GM10248 (cell line): ENCODE results near the gene APBB1IP.

ENCODE experiments used
- CTCF ChIA-PET: fragments of 300-600 bp; sonication (Branson Sonifier 250); formaldehyde crosslinking; extraction: SDS; loops from one replicate; lab custom pipeline; 2021; ENCODE audit warnings: antibody characterized with exemption; lab: Yijun Ruan, JAX
- POLR2A ChIA-PET: fragments of 350-650 bp; sonication (Branson Sonifier 250); formaldehyde crosslinking; extraction: SDS; loops from one replicate; lab custom pipeline; 2020; ENCODE audit warnings: antibody characterized with exemption; lab: Yijun Ruan, JAX
- DNase-seq: peaks from one replicate; pipeline ENCODE4 v3.0.0; 2012; ENCODE audit errors: extremely low spot score
- CTCF ChIP-seq: IDR thresholded peaks from 2 replicates; pipeline ENCODE4 v1.5.1; 2012; ENCODE audit warnings: mild to moderate bottlenecking, low read depth; ENCODE audit errors: extremely low read depth, missing control alignments, control extremely low read depth

The APBB1IP gene

DNA sequence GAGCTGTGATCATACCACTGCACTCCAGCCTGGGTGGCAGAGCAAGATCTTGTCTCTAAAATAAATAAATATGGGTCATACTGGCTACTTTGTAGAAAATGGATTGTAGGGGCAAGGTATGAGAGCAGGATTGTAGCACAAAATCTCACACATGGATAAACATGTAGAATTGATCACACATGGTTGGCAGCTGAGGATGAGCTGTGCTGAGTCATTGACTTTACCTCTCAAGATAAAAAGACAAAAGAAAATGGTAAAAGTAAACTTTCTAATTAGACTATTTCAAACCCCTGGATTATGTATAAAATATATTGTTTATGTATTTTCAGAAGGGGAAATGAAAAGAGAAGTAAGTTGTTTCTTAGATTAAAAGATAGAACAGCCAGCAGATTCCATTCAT, 69.3 kb downstream of the APBB1IP start:
- no peak for TF ChIP-seq CTCF
- ChIA-PET CTCF (interaction anchor here (1.6 kb wide), 1 partner anchor 11 kb away, joined by 3 read pairs; no protein-coding TSS in a partner anchor), POLR2A (no interaction called here)
- DNase-seq = no peak

GRCh38 chr10:26508016-26508415, 69.9 kb downstream of the APBB1IP start:
- TF ChIP-seq CTCF = no peak
- ChIA-PET POLR2A (no interaction called here), CTCF (interaction anchor here (1.6 kb wide), 1 partner anchor 10 kb away, joined by 3 read pairs; no protein-coding TSS in a partner anchor)
- no peak for DNase-seq

- ChIA-PET POLR2A (no interaction called here), CTCF (interaction anchor here (1.3 kb wide), 1 partner anchor 174 kb away, joined by 3 read pairs; no protein-coding TSS in a partner anchor)
- no peak for DNase-seq
- TF ChIP-seq CTCF = no peak
These were observed 71.2 kb downstream of the APBB1IP start for GRCh38 chr10:26509307-26509706.

GRCh38 chr10:26513101-26513500, 75.0 kb downstream of the APBB1IP start:
- CTCF ChIA-PET = interaction anchor here (0.9 to 1.8 kb wide), 5 partner anchors 9 to 82 kb away, joined by 3 to 8 read pairs (median 3); no protein-coding TSS in a partner anchor
- DNase-seq = no peak
- POLR2A ChIA-PET = no interaction called here
- no peak for TF ChIP-seq CTCF

DNA sequence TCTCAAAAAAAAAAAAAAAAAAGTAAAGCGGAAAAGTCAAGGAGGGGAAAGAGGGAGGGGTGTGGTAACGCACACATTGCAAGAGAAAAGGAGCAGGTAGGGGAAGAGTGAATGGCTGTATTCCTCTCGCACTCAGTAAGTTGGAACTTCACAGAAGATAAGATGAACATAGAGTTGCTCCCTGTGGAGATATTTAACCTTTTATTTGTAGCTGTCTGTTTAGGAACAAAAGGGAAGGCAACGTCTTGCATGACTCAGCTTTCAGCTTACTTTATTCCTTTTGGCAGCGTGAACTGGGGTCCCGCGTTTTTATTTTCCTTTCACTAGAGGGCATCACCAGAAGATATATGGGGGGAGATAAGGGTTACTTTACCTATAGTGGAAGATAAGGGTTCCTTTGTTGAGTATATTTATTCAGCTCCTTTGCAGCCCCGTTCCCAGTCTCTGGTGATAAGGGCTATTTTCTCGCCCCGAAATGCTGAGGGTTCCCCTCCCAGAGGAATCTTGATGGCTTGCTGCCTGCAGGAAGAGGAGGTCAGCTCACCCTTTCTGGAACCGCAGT, 78.5 kb downstream of the APBB1IP start:
- DNase-seq = no peak
- no peak for TF ChIP-seq CTCF
- ChIA-PET POLR2A (no interaction called here), CTCF (interaction anchor here (0.9 to 1.8 kb wide), 3 partner anchors 9 to 18 kb away, joined by 3 to 7 read pairs (median 4); no protein-coding TSS in a partner anchor)

DNA sequence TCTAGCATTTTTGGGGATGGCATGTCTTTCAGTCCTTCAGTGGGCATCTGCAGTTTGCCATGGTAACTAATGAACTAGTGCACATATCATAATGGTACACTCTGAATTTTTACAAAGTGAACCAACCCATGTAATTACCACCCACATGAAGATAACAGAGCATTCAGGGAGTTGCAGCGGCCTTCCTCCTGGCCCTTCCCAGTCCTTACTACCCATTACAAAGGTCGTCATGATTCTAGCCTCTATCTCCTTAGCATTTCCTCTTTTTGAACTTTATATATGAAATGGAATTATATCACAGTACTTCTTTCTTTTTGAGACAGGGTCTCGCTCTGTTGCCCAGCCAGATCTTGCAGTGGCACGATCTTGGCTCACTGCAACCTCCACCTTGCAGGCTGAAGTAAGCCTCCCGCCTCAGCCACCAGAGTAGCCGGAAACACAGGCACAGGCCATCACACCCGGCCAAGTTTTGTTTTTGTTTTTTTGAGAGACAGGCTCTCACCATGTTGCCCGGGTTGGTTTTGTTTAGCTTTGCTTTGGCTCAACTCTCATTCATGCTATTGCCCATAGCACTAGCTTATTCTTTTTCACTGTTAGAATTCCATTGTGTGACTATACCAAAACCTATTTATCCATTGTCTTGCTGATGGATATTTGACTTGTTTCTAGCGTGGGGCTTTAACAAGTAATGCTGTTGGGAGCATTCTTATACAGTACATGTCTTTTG, 79.2 kb downstream of the APBB1IP start:
- ChIA-PET CTCF (interaction anchor here (0.9 to 2.1 kb wide), 6 partner anchors 8 to 39 kb away, joined by 3 to 7 read pairs (median 4); no protein-coding TSS in a partner anchor), POLR2A (no interaction called here)
- no peak for TF ChIP-seq CTCF
- DNase-seq = no peak
